Endothelial cell of umbilical vein (primary cell): ENCODE data around the gene ORMDL3. TPM values are rescaled to one million over a fixed set of nuclear protein-coding genes. Genes with fewer than 3 reads are reported as not detected.

Experiments used
- BruUV-seq: library from RNA; stranded (reverse); fragments of 400-500 nt; replicated peaks from 2 replicates; lab custom pipeline; 2021; lab: Mats Ljungman, UMichigan
- CTCF ChIA-PET: fragments of 300-600, 350-600 bp; sonication (Branson Sonifier 250); formaldehyde crosslinking; loops from one replicate; lab custom pipeline; 2021; ENCODE audit warnings: antibody characterized with exemption, inconsistent platforms; lab: Charles Lee
- POLR2A ChIA-PET: fragments of 300-600, 350-600 bp; sonication (Branson Sonifier 250); formaldehyde crosslinking; loops from one replicate; lab custom pipeline; 2021; ENCODE audit warnings: antibody characterized with exemption, inconsistent platforms; lab: Charles Lee
- DNase-seq: peaks from one replicate; pipeline ENCODE4 v3.0.0-alpha.2; 2011; ENCODE audit warnings: low read depth, low spot score
- FAIRE-seq: peaks from 2 replicates; lab custom pipeline; 2011; peaks lifted over from hg19 to GRCh38; lab: Jason Lieb, UNC
- H2AFZ ChIP-seq: 2 replicates; pipeline ENCODE4 v1.6.0; 2012; ENCODE audit warnings: low read depth, low read length, control low read depth, inconsistent platforms
- H3K27ac ChIP-seq: 2 replicates; pipeline ENCODE4 v1.5.1; 2011; ENCODE audit warnings: low read depth, mild to moderate bottlenecking, control low read depth, low read length, moderate library complexity; ENCODE audit not compliant: insufficient read depth
- H3K27me3 ChIP-seq, 2 experiments: 2 replicates each; pipeline versions ENCODE4 v1.6.0 to v1.6.1; 2011; ENCODE audit warnings: low read length in 2 of 2, mixed read lengths in 1 of 2; ENCODE audit not compliant: control insufficient read depth in 2 of 2, insufficient read depth in 2 of 2
- H3K36me3 ChIP-seq, 2 experiments: 2 replicates in 1 of 2; 3 replicates in 1 of 2; pipeline ENCODE4 v1.5.1; 2011; ENCODE audit warnings: low read length in 2 of 2, mild to moderate bottlenecking in 1 of 2, moderate library complexity in 1 of 2; ENCODE audit not compliant: control insufficient read depth in 2 of 2, insufficient read depth in 2 of 2; ENCODE audit errors: extremely low read depth in 1 of 2
- H3K4me1 ChIP-seq: 3 replicates; pipeline ENCODE4 v1.5.1; 2011; ENCODE audit warnings: mild to moderate bottlenecking, low read length; ENCODE audit not compliant: control insufficient read depth, insufficient read depth; ENCODE audit errors: extremely low read depth
- H3K4me2 ChIP-seq: 2 replicates; pipeline ENCODE4 v1.6.1; 2011; ENCODE audit warnings: low read length, control low read depth, mixed read lengths; ENCODE audit not compliant: insufficient read depth
- H3K4me3 ChIP-seq, 3 experiments: fragments of 200-600 bp in 1 of 3; sonication (generic), shearing (Covaris generic) in 1 of 3; replicated peaks in 1 of 3; 2 replicates each; pipeline ENCODE4 v1.5.1; 2011 to 2016; ENCODE audit warnings: control low read depth in 3 of 3, low read length in 3 of 3, mild to moderate bottlenecking in 2 of 3, inconsistent platforms in 1 of 3, low read depth in 1 of 3, moderate library complexity in 1 of 3; ENCODE audit not compliant: insufficient read depth in 1 of 3
- H3K79me2 ChIP-seq: 2 replicates; pipeline ENCODE4 v1.6.0; 2012; ENCODE audit warnings: low read length, inconsistent platforms; ENCODE audit not compliant: control insufficient read depth, insufficient read depth
- H3K9ac ChIP-seq: replicated peaks from 2 replicates; pipeline ENCODE3; 2011; ENCODE audit warnings: low read length, control low read depth; ENCODE audit not compliant: insufficient read depth; ENCODE audit errors: extremely low read depth
- H3K9me1 ChIP-seq: replicated peaks from 3 replicates; pipeline ENCODE4 v1.6.0; 2011; ENCODE audit warnings: mild to moderate bottlenecking, low read length; ENCODE audit not compliant: control insufficient read depth, insufficient read depth; ENCODE audit errors: extremely low read depth
- H3K9me3 ChIP-seq: replicated peaks from 2 replicates; pipeline ENCODE4 v1.5.1; 2012; ENCODE audit warnings: low read length, inconsistent platforms; ENCODE audit not compliant: control insufficient read depth, insufficient read depth
- H4K20me1 ChIP-seq: replicated peaks from 2 replicates; pipeline ENCODE3; 2011; ENCODE audit warnings: mild to moderate bottlenecking, low read length; ENCODE audit not compliant: control insufficient read depth, insufficient read depth; ENCODE audit errors: extremely low read depth
- EZH2 ChIP-seq: IDR thresholded peaks from 2 replicates; pipeline ENCODE4 v1.6.1; 2012; ENCODE audit warnings: borderline replicate concordance, low read depth, mild to moderate bottlenecking, moderate library complexity, low read length, inconsistent platforms; ENCODE audit not compliant: severe bottlenecking
- FOS ChIP-seq: IDR thresholded peaks from 2 replicates; pipeline ENCODE4 v1.6.1; 2011; ENCODE audit warnings: mild to moderate bottlenecking, low read length, moderate library complexity, borderline replicate concordance; ENCODE audit not compliant: insufficient read depth
- GATA2 ChIP-seq: IDR thresholded peaks from 2 replicates; pipeline ENCODE4 v1.7.0; 2011; ENCODE audit warnings: low read depth, mild to moderate bottlenecking, moderate library complexity, mixed read lengths, low read length; ENCODE audit not compliant: insufficient read length, insufficient read depth
- JUN ChIP-seq: IDR thresholded peaks from 2 replicates; pipeline ENCODE4 v1.6.1; 2011; ENCODE audit warnings: borderline replicate concordance, low read depth; ENCODE audit not compliant: insufficient read length, insufficient read depth
- POLR2A ChIP-seq: IDR thresholded peaks from 2 replicates; pipeline ENCODE4 v1.6.1; 2012; ENCODE audit warnings: low read depth, mild to moderate bottlenecking, control low read depth, low read length
- POLR2AphosphoS5 ChIP-seq: IDR thresholded peaks from 2 replicates; pipeline ENCODE4 v1.6.1; 2012; ENCODE audit warnings: low read depth, mild to moderate bottlenecking, control low read depth, low read length, moderate library complexity; ENCODE audit not compliant: insufficient read depth
- dilution Hi-C: fragments of 300-500 bp; cut with MboI; formaldehyde crosslinking; loops from one replicate; pipeline ENCODE4 v1.15.0; 2019; ENCODE audit warnings: low sequenced_read_pairs; ENCODE audit not compliant: extremely low pct_ligation_motif_present
- intact Hi-C: fragments of 100-400 bp; cut with micrococcal nuclease; formaldehyde crosslinking; loops from one replicate; pipeline ENCODE4 v1.10.0; 2022
- polyA plus RNA-seq, 4 experiments: library from polyadenylated mRNA; depleted of rRNA in 3 of 4; stranded (reverse) in 3 of 4; unstranded in 1 of 4; fragments of >200 nt; gene quantifications; 2 replicates each; pipeline versions ENCODE4 v1.2.1 to v1.2.3, GENCODE V29; 2011 to 2012; ENCODE audit warnings: missing spikeins in 1 of 4
- total RNA-seq: library from RNA; stranded (reverse); gene quantifications from 2 replicates; pipeline ENCODE4 v1.2.3, GENCODE V29; 2021
- TF ChIP-seq, protein P1 (sequence below): IDR thresholded peaks from 2 replicates; pipeline ENCODE4 v1.6.1; 2011; ENCODE audit not compliant: insufficient read depth, insufficient read length
- TF ChIP-seq, protein P2 (sequence below), 2 donors: IDR thresholded peaks; 1 replicate in 1 of 2; 2 replicates in 1 of 2; pipeline ENCODE4 v1.5.1; 2011; ENCODE audit warnings: low read length in 2 of 2, mild to moderate bottlenecking in 2 of 2, moderate library complexity in 2 of 2, control low read depth in 1 of 2, inconsistent platforms in 1 of 2, low read depth in 1 of 2; ENCODE audit not compliant: insufficient read depth in 1 of 2; ENCODE audit errors: extremely low read depth in 1 of 2

The ORMDL3 gene
- total and polyA plus RNA-seq, 2 donors (not counting 3 experiments of a cell fraction or from before 2014, with no cell fraction given), result 29.8 to 49.8 TPM

DNA sequence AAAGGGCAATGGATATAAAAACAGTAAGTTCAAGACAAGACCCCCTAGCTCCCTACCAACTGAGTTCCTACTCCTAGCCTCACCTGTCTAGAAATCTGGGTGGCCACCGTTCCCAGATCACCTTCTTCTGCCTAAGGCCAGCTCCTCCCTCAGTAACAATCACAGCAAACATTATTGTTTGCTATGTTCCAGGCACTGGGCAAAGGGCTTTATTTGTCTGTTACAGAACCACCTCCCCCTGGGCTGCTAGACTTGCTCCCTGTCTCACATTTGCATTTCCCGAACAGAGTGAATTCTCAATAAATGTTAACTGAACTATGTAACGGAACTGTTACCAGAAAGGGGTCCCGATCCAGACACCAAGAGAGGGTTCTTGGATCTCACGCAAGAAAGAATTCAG, 6.9 kb upstream of the ORMDL3 start:
- Histone ChIP-seq H3K4me1 (peaks cover 12% of the 10 kb centered on the region), H3K9ac (no peak overlapping the region), H2AFZ (no peak overlapping the region), H3K9me1 (no peaks in the 10 kb centered on the region), H3K27me3 (peaks cover 0 to 2% of the 10 kb centered on the region in 2 experiments), H3K9me3 (no peaks in the 10 kb centered on the region), H3K79me2 (no peaks in the 10 kb centered on the region), H3K27ac (no peak overlapping the region), H3K36me3 (no peaks in the 10 kb centered on the region), H3K4me2 (no peak overlapping the region), H4K20me1 (no peaks in the 10 kb centered on the region), H3K4me3 (no peak overlapping the region)
- POLR2A ChIA-PET, result no interaction called here
- dilution Hi-C loops (no loop called here), intact Hi-C loops (no loop called here)
- TF ChIP-seq, protein P1, sequence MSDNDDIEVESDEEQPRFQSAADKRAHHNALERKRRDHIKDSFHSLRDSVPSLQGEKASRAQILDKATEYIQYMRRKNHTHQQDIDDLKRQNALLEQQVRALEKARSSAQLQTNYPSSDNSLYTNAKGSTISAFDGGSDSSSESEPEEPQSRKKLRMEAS, result no peak
- no peak for TF ChIP-seq EZH2
- no peak for TF ChIP-seq POLR2A
- TF ChIP-seq GATA2, result no peak
- no peak for TF ChIP-seq FOS
- no TSS peak for BruUV-seq
- CTCF ChIA-PET, result no interaction called here
- FAIRE-seq (no peak), DNase-seq (no peak)

DNA sequence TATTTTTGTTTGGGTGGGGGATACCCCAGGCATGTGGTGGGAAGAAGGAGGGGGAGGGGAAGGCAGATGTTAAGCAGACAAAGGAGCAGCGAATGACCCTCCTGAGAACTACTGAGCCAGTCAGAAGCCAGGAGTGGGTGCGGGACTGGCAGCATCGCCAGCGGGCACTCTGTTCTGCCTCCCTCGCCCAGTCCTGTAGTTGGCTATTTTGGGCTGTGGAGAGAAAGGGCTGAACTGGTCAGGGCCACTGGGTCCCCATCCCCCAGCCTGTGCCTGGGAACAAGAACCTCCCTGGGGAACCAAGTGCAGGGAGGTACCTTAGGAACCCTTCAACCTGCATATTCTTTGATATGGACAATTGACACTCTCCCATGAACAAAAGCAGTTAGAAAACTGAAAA, 6.5 kb upstream of the ORMDL3 start:
- no peaks in the 10 kb centered on the region for H3K9me1 ChIP-seq
- H3K9ac ChIP-seq, result no peak overlapping the region
- no peak overlapping the region for H3K27ac ChIP-seq
- FAIRE-seq (no peak), DNase-seq (no peak)
- H3K4me2 ChIP-seq, result no peak overlapping the region
- no TSS peak for BruUV-seq
- no peaks in the 10 kb centered on the region for H3K79me2 ChIP-seq
- H3K9me3 ChIP-seq, result no peaks in the 10 kb centered on the region
- dilution Hi-C loops, result no loop called here
- ChIA-PET CTCF (no interaction called here), POLR2A (no interaction called here)
- H3K27me3 ChIP-seq, result peaks cover 0 to 2% of the 10 kb centered on the region in 2 experiments
- no peak overlapping the region for H3K4me3 ChIP-seq
- no peaks in the 10 kb centered on the region for H4K20me1 ChIP-seq
- H2AFZ ChIP-seq, result no peak overlapping the region
- intact Hi-C loops, result no loop called here
- H3K4me1 ChIP-seq, result peaks cover 15% of the 10 kb centered on the region
- no peaks in the 10 kb centered on the region for H3K36me3 ChIP-seq
- TF ChIP-seq EZH2, result no peak
- TF ChIP-seq JUN, result no peak
- TF ChIP-seq, protein P1, result no peak
- TF ChIP-seq POLR2AphosphoS5, result no peak
- TF ChIP-seq, protein P2, sequence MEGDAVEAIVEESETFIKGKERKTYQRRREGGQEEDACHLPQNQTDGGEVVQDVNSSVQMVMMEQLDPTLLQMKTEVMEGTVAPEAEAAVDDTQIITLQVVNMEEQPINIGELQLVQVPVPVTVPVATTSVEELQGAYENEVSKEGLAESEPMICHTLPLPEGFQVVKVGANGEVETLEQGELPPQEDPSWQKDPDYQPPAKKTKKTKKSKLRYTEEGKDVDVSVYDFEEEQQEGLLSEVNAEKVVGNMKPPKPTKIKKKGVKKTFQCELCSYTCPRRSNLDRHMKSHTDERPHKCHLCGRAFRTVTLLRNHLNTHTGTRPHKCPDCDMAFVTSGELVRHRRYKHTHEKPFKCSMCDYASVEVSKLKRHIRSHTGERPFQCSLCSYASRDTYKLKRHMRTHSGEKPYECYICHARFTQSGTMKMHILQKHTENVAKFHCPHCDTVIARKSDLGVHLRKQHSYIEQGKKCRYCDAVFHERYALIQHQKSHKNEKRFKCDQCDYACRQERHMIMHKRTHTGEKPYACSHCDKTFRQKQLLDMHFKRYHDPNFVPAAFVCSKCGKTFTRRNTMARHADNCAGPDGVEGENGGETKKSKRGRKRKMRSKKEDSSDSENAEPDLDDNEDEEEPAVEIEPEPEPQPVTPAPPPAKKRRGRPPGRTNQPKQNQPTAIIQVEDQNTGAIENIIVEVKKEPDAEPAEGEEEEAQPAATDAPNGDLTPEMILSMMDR (IDR thresholded peaks at IDR 0.05; ENCODE audit: extremely low read depth in 1 of 2, insufficient read depth in 1 of 2, low read depth in 1 of 2, low read length in 2 of 2), result no peak
- no peak for TF ChIP-seq GATA2
- no peak for TF ChIP-seq FOS
